Measurements from ENCODE around the gene C15orf40. TPM values are rescaled to one million over a fixed set of nuclear protein-coding genes. Genes with fewer than 3 reads are reported as not detected.

C15orf40 gene
- total RNA-seq, 1 donor from 2014 or later, result 8.8 TPM

Other genes starting within 250 kb of the C15orf40 start
- gene FSD2, start 205.6 kb downstream of the C15orf40 start, total RNA-seq, result 150 TPM
- 6.4 TPM for gene WHAMM, start 202.0 kb downstream of the C15orf40 start, total RNA-seq
- gene HOMER2, start 58.9 kb downstream of the C15orf40 start, total RNA-seq, result 59.4 TPM
- gene RAMAC, start 25.4 kb downstream of the C15orf40 start, total RNA-seq, result 15.0 TPM
- gene BTBD1, start 55.6 kb upstream of the C15orf40 start, total RNA-seq, result 155 TPM
- gene TM6SF1, start 96.0 kb upstream of the C15orf40 start, total RNA-seq, result 6.5 TPM
- 36.7 TPM for gene HDGFL3, start 196.2 kb upstream of the C15orf40 start, total RNA-seq

All from left ventricle myocardium superior (tissue), 1 donor.